SK-N-SH (cell line): ENCODE results near the gene ACAP3.

Source experiments
- CTCF ChIP-seq: fragments of 200-600 bp; sonication (generic); IDR thresholded peaks from 2 replicates; pipeline ENCODE4 v1.6.1; 2017; ENCODE audit warnings: antibody characterized with exemption, mild to moderate bottlenecking, moderate library complexity
- EP300 ChIP-seq, 2 experiments: IDR thresholded peaks; 2 replicates each; pipeline versions ENCODE4 v1.4.0 to v1.6.1; 2012; ENCODE audit warnings: borderline replicate concordance in 1 of 2, low read depth in 1 of 2, low read length in 1 of 2
- GATA2 ChIP-seq: sonication (generic); formaldehyde crosslinking; IDR thresholded peaks from 2 replicates; pipeline ENCODE4 v1.5.0; 2020; ENCODE audit warnings: mild to moderate bottlenecking, missing genetic modification reagents
- NFIC ChIP-seq: IDR thresholded peaks from 2 replicates; pipeline ENCODE4 v1.4.0; 2012; ENCODE audit warnings: borderline replicate concordance
- POLR2AphosphoS5 ChIP-seq: IDR thresholded peaks from 2 replicates; pipeline ENCODE4 v1.6.1; 2012; ENCODE audit warnings: low read depth, low read length
- RAD21 ChIP-seq: IDR thresholded peaks from 2 replicates; pipeline ENCODE4 v1.6.1; 2012; ENCODE audit warnings: mild to moderate bottlenecking, low read length
- RCOR1 ChIP-seq: fragments of 150-350 bp; IDR thresholded peaks from 2 replicates; pipeline ENCODE4 v1.6.1; 2017; ENCODE audit warnings: antibody characterized with exemption, low read length
- TAF1 ChIP-seq: IDR thresholded peaks from 2 replicates; pipeline ENCODE4 v1.6.1; 2012; ENCODE audit warnings: low read depth, mild to moderate bottlenecking, low read length, moderate library complexity, borderline replicate concordance

- no peak for TF ChIP-seq GATA2
- TF ChIP-seq RCOR1: no peak
- no peak for TF ChIP-seq RAD21
- no peak for TF ChIP-seq EP300 (IDR thresholded peaks at IDR 0.05; ENCODE audit: borderline replicate concordance in 1 of 2, low read depth in 1 of 2, low read length in 1 of 2)
- no peak for TF ChIP-seq POLR2AphosphoS5
- no peak for TF ChIP-seq CTCF
- no peak for TF ChIP-seq NFIC
- TF ChIP-seq TAF1: no peak
Measured at GRCh38 chr1:1347026-1347595, 39.4 kb upstream of the ACAP3 start.
